HG03135 (cell line): ENCODE results near the gene TPO.

Experiments used
- ATAC-seq: cut with Tn5 transposase; IDR thresholded peaks from one replicate; pipeline ENCODE4 v1.9.1; 2021; ENCODE audit warnings: mild to moderate bottlenecking, moderate library complexity; ENCODE audit not compliant: unreplicated experiment

Gene TPO

DNA sequence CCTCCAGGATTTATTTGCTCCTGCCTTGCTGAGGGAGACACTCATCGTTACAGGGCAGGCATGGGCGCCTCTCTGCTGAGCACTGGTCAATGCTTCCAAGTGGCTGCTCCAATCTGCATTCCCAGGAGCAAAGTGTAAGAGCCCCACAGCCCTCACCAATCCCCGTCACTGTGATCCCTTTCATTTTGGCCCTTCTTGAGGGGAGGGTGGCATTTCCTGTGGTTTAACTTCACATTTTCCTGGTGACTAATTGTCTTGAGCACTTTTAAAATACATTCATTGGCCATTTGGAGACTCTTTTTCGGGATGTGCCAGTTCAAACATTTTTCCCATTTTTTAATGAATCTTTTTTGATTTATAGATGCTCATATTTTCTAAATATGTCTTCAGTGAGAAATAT, 33.0 kb downstream of the TPO start:
- no peak for ATAC-seq

DNA sequence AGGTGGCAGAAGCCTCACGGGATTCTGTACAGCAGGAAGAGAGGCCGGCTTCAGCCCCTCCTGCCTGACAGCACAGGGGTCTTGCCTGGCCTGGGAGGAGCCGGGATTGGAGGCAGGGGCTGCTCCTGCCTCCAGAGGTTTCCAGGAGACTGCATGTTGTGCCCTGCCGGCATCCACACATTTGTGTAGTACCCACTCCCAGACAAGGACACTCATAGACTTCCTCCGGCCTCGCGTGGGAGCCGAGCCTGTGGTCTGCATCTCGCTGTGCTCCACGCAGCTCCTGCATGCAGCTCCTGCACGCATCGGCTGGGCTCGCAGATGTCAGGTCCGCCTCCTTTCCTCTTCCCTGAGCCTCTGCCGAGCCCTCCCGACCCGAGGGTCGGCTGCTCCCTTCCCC, 34.7 kb downstream of the TPO start:
- ATAC-seq: no peak

DNA sequence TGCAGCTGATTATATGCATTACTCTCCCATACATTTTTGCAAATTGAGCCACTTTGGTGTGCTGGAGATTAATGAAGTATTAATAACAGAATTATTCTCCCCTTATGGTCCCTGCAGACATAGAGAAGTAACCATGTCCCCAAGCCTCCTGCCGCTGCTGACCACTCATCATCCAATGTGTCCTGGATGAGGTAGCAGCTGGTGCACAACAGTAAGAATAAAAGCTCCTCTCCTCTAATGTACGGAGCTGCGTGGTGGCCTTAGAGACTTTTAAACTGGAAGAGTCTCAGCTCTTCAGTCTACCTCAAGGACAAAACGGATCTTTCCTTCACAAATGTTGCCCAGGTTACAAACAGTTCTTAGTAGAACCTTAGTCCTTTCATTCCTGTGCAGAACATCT, 37.7 kb downstream of the TPO start:
- no peak for ATAC-seq

GRCh38 chr2:1451422-1451821, 38.2 kb downstream of the TPO start:
- ATAC-seq: no peak

DNA sequence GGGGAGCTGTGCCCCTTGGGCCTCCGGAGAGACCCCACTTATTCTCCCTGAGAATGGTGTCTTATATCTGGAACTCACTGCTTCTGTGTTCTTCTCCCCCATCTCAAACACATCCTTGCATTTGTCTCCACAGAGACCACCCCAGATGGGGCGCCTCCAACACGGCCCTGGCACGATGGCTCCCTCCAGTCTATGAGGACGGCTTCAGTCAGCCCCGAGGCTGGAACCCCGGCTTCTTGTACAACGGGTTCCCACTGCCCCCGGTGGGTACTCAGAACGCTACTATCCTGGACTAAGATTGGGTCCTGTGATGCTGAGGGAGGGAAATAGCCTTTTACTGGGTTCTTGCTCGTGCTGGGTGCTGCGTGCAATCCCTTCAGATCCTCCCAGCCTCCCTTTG, 40.3 kb downstream of the TPO start:
- no peak for ATAC-seq

- ATAC-seq: no peak
Measured at GRCh38 chr2:1454346-1454745, 41.1 kb downstream of the TPO start.

DNA sequence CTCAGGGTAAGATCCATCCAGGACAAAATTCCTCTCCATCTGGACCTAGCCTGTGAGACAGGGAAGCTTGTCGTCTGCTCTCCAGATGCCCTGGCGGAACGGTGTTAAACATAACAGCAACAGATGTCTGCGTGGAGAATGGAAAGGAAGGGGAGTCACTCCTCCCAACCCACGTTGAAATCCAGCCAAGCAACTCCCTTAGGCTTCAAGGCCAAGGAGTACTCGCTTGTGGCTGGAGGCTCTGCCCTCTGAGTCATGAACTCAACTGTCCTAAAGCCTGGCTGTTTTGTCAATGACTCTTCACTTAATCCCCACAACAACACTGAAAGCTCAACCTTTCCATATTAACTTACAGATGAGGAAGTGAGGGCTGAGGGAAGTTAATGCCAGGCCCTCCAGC, 42.2 kb downstream of the TPO start:
- no peak for ATAC-seq

DNA sequence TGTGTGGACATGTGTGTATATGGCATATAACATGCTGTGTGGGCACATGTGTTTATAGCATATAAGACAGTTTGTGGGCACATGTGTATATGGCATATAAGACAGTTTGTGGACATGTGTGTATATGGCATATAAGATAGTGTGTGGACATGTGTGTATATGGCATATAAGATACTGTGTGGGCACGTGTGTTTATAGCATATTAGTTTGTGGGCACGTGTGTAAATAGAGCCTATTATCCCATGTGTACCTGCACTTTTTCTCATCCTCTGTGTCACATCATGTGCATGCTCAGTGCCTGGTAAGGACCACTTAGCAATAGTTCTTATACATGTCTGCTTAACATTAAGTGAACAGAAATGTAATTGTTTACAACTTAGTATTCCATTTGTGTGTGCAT, 45.2 kb downstream of the TPO start:
- no peak for ATAC-seq

DNA sequence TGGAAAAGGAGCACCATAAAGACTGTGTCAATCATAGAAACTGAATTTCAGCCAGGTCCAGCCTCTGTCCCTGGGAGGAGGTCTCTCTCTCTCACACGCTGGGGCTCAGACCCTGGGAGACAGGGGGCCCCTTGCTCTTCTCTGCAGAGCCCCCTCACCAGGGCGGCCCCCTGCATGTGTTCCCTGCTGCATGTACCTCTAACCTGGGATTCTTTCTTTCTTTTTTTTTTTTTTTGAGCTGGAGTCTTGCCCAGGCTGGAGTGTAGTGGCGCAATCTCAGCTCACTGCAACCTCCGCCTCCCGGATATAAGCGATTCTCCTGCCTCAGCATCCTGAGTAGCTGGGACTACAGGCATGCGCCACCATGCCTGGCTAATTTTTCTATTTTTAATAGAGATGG, 46.5 kb downstream of the TPO start:
- no peak for ATAC-seq

GRCh38 chr2:1460851-1461418, 47.7 kb downstream of the TPO start:
- no peak for ATAC-seq

DNA sequence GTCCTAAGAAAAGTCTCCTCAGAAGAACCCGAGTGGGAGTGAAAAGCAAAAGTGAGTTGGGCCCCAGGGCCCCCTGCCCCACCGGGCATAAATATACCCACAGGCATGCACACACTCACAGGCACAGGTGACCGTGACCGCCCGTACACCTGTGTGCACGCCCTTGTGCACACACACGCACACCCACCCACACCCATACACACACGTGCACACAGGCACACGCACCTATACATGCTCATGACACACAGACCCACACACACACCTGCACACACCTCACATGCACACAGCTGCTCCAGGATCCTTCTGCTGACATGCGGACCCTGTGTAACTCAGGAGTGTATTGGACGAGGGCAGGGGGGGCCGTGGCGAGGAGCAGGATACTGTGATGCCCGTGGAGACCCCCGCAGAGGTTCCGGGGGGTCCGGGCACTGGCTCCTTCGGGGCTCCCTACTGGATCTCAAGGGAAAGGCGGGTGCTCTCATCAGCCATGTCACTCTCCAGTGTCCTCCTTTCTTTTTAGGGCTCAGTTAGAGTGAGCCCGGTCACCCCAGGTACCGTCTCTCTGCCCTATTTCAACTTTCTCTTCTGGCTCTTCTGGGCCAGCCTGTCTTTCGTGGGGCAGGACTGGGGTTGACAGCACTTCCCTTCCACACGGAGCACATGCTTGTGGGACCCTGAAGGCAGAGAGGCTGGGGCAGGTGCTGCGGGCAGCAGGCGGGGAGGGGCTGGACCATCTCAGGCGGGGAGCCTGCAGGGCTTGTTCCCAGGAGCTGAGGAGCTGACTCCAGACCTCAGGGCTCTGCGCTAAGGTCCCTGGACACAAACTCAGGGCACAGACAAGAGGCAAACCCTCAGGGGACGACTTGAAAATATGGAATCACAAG, 48.5 kb downstream of the TPO start:
- no peak for ATAC-seq

GRCh38 chr2:1462994-1463393, 49.7 kb downstream of the TPO start:
- ATAC-seq: no peak

GRCh38 chr2:1472350-1472749, 59.1 kb downstream of the TPO start:
- ATAC-seq: no peak

DNA sequence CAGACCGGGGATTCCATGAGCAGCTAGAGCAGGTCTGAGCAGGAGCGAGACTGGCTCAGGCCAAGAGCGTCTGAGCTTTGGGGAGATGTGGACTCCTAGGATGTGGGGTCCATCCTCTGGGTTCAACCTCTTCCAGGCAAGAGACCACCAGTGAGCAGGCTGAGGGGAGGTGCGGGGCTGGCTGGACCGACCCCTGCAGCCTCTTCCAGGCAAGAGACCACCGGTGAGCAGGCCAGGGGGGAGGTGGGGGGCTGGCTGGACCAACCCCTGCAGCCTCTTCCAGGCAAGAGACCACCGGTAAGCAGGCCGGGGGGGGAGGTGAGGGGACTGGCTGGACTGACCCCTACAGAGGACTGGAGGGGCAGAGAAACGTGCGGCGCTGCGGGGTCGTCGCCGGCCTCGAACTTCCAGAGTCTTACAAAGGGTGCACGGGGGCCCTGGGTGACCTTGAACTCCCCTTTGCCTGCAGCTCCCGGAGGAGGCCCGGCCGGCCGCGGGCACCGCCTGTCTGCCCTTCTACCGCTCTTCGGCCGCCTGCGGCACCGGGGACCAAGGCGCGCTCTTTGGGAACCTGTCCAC, 63.4 kb downstream of the TPO start:
- no peak for ATAC-seq

GRCh38 chr2:1477196-1478040, 64.2 kb downstream of the TPO start:
- no peak for ATAC-seq

- ATAC-seq: no peak
Measured at GRCh38 chr2:1478311-1479305, 65.3 kb downstream of the TPO start.

DNA sequence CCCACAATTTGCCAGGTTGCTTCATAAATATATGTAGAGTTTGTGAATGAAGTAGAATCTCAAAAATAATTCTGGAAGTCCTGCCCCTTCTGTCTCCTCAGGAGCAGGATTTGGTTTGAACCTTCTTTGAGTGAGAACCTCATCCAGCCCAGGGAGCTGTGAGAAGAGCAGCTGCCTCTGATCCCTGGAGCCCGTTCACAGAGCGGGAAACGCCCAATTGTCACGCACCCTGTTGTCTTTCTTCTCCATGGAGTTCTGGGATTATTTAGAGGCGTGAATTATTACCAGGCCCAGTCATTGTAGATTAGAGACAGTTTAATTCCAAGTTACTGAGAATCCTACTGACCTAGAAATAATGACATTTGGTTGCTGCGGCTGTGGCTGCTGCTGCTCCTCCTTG, 66.1 kb downstream of the TPO start:
- no peak for ATAC-seq

DNA sequence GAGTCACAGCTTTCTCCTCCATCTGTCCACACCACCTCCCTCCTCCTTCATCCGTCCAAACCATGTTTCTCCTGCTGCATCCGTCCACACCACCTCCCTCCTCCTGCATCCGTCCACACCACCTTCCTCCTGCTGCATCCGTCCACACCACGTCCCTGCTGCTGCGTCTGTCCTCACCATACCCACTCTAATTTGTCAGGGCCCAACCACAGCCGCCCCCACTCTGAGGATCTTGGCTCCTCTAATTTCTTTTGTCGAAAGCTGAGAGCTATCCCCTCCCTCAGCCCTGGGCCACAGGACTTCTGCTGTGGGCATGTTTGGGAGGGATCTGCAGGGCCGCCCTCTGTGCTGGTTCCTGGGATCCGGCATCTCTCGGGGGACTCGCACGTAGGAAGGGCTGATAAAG, 67.4 kb downstream of the TPO start:
- ATAC-seq: no peak

DNA sequence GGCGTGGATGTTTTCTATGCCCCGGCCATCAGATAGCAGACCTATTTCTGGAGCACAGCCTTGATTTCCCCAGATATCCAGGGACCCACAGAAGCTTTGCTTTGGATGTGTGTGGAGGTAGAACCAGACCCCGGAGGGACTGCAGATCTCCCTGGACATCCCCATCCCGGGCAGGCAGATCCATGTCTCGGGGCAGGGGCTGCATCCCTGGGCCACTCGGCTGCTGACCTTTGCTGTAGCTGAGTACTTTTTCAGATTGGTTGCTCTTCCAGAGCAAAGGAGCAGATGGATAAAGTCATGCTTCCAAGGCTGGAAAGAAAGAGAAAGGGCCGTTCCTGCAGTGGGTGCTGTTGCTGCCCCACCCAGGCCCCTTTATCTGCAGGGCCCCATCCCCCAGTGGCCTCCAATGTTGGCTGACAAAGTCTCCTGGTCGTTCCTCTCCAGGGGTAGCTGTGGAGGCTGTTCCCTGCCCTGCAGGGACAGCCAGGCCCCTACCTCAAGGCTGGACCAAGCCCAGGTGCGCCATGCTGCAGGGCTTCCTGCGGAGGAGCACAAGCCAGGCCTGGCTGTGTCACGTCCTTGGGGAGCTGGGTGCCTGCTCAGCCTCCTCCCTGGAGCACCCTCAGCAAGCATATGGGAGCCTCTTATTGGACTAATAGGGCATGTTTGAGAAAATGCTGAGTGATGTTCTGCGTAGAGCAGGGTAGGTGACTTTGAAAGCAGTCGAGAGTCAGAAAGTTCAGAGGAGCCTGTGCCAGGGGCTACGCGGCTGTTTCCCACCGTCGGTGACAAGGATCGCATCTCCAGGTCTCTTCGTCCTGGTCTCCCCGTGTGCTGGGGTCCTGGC, 68.4 kb downstream of the TPO start:
- no peak for ATAC-seq
